Cardiac atrium fibroblast (primary cell): Measurements from ENCODE around the gene CFAP58. TPM values are rescaled to one million over a fixed set of nuclear protein-coding genes. Genes with fewer than 3 reads are reported as not detected.

Experiments used
- total RNA-seq: library from RNA; depleted of rRNA; stranded (reverse); fragments of >200 nt; gene quantifications from 2 replicates; pipeline ENCODE4 v1.2.3, GENCODE V29; 2015

CFAP58 gene
- under 0.01 TPM in 1 of 2 replicates, not detected in the other for total RNA-seq

GRCh38 chr10:104353325-104354048 is at the start of gene CFAP58:
CFAP58 (plus strand) TSS chr10:104353833; CDS start chr10:104353898, 65 bp downstream.

DNA sequence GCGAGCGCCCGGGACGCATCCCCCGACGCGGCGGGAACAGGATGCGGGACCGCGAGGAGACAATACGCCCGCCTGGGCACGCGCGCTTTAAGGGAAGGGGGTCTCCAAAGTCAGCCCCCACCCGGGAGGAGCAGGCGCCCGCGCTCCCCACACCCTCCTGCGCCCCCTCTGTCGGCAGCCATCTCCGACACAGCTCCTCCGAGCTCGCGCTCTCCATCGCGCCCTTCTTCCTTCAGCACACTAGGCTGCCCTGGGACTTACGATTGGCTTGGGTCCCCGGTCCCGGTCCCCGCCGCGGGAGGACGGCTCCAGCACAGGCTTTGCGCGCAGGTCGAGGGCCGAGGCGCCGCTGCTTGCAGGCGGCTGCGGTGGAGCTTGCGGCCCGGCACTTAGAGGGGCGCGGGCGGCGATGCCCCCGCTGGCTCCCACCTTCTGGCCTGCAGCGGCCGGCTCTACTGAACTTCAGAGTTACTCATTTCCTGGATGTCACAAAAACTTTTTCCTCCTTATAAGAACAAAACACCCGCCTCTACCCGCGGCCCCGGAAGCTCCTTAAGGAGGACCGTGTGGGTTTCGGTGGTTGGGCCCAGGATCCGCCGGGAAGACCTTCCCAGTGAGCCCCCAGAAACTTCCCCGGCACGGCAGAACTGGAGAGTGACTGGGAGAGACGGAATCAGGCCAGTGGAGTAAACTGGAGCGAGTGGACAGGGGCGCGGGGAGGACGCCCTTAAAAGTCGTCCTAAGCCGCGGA is 15.5 kb upstream of the CFAP58 start, which contains the start of gene ITPRIP:
Gene ITPRIP (minus strand): TSS at position 481 of the 751 bp plus-strand sequence. CDS start 22,414 bp downstream, outside the sequence.

Other genes with a start within 250 kb of the CFAP58 start
- 7.1 and 10.7 TPM in 2 replicates for gene SFR1, start 231.7 kb upstream of the CFAP58 start, total RNA-seq
- gene CFAP43, start 121.5 kb upstream of the CFAP58 start, total RNA-seq, result not detected in 2 replicates
- 159 and 195 TPM in 2 replicates for gene GSTO1, start 98.9 kb upstream of the CFAP58 start, total RNA-seq
- gene GSTO2, start 84.6 kb upstream of the CFAP58 start, total RNA-seq, result 0.32 and 0.36 TPM in 2 replicates
- 18.0 and 18.4 TPM in 2 replicates for gene ITPRIP, start 15.4 kb upstream of the CFAP58 start, total RNA-seq